Heart right ventricle (tissue), 16 donors: ENCODE results near the gene S100A2. TPM values are rescaled to one million over a fixed set of nuclear protein-coding genes. Genes with fewer than 3 reads are reported as not detected.

Source experiments
- ATAC-seq, 8 donors: fragments of 200-7000 bp; cut with Tn5 transposase; one replicate each; pipeline ENCODE4 v1.9.1; 2020; ENCODE audit warnings: mild to moderate bottlenecking in 8 of 8, moderate library complexity in 8 of 8, moderate number of reproducible peaks in 1 of 8
- DNase-seq, 2 donors: peaks; one replicate each; pipeline ENCODE4 v3.0.0-alpha.2; 2020
- H3K27ac ChIP-seq, 10 donors: fragments of 200-600 bp; sonication (generic) in 2 of 10; one replicate each; pipeline versions ENCODE4 v1.5.0 to v1.8.0; 2020 to 2022; ENCODE audit warnings: mild to moderate bottlenecking in 3 of 10
- H3K27me3 ChIP-seq, 7 donors: fragments of 200-600 bp; one replicate each; pipeline ENCODE4 v1.8.0; 2021 to 2022; ENCODE audit warnings: mild to moderate bottlenecking in 2 of 7
- H3K36me3 ChIP-seq, 9 donors: fragments of 200-600 bp; sonication (generic) in 1 of 9; one replicate each; pipeline versions ENCODE4 v1.5.0 to v1.8.0; 2020 to 2022; ENCODE audit warnings: mild to moderate bottlenecking in 2 of 9
- H3K4me1 ChIP-seq, 9 donors: fragments of 200-600 bp; sonication (generic) in 1 of 9; one replicate each; pipeline versions ENCODE4 v1.5.0 to v1.8.0; 2020 to 2022; ENCODE audit warnings: mild to moderate bottlenecking in 4 of 9
- H3K4me3 ChIP-seq, 10 donors: fragments of 200-600 bp; sonication (generic) in 2 of 10; one replicate each; pipeline versions ENCODE4 v1.5.0 to v1.8.0; 2020 to 2022; ENCODE audit warnings: mild to moderate bottlenecking in 7 of 10, moderate library complexity in 2 of 10
- H3K9me3 ChIP-seq, 11 donors: fragments of 200-600 bp in 10 of 11; sonication (generic) in 2 of 11; one replicate each; pipeline versions ENCODE4 v1.5.0 to v1.8.0; 2013 to 2022; ENCODE audit warnings: mild to moderate bottlenecking in 2 of 11, control low read depth in 1 of 11, moderate library complexity in 1 of 11
- WGBS, 2 donors: extraction: QIAGEN DNeasy Blood & Tissue Kit; methylation state at CpG; one replicate each; pipeline ENCODE4 v1.1.7; 2013; ENCODE audit warnings: inconsistent platforms in 1 of 2; 5-methylcytosine and 5-hydroxymethylcytosine counted together
- intact Hi-C, 10 donors: fragments of 100-400 bp; cut with DNase I; formaldehyde crosslinking; loops; one replicate each; pipeline versions ENCODE4 v1.11.1 to v1.14.2; 2022
- polyA plus RNA-seq, 2 donors: library from polyadenylated mRNA; stranded (reverse); fragments of 200-250 nt; gene quantifications; one replicate each; pipeline ENCODE4 v1.2.3, GENCODE V29; 2013
- total RNA-seq, 10 donors: library from RNA; stranded (reverse); fragmentation: NEBNext Ultra II Directional in 3 of 10; extraction: Animal tissue kit (Norgen Biotek cat#: 25700) in 3 of 10; gene quantifications; one replicate each; pipeline versions ENCODE4 v1.2.1 to v1.2.4, GENCODE V29; 2021 to 2023
- TF ChIP-seq, protein P1 (sequence below), 9 donors: fragments of 200-600 bp; sonication (generic) in 2 of 9; IDR thresholded peaks; one replicate each; pipeline versions ENCODE4 v1.5.0 to v1.8.0; 2021 to 2022; ENCODE audit warnings: antibody characterized with exemption in 9 of 9, mild to moderate bottlenecking in 5 of 9, moderate library complexity in 1 of 9
- donor health status: Arrhythmogenic right ventricular cardiomyopathy.
- donor health status: ischemic (EF 13 %, LVEDD 7.1; RV severe dilation, severe dysfunction).
- donor health status: healthy with polysubstance abuse.
- donor health status: DM: no; HTN: yes; CAD: no.
- donor health status: DM: no; HTN: no; CAD: no.
- donor health status: ischemic (EF 25% LVEDD 6.9; RV normal size, moderate dysfunction).
- donor health status: ischemic (EF 25% LVEDD 5.7; RV mildly dilated, moderate dysfunction).
- donor health status: healthy.
- donor health status: DM: yes; HTN: yes; CAD: no.
- donor health status: Ischemic cardiomyopathy.
- donor health status: ischemic (EF 35%, LVEDD 5.7; RV mildly dilated, moderate dysfunction).
- donor health status: nonischemic (EF 11% LVEDD 7.7; RV severe dilation, severe dysfunction).
- donor health status: DM: yes; HTN: yes; CAD: no.
- donor health status: PGD.
- donor health status: ischemic (EF 29% LVEDD 5.4; RV normal size, mild dysfunction).
- donor health status: nonischemic (EF 23%, LVEDD 6.1; RV moderate dilation, normal function).

S100A2 gene
- total and polyA plus RNA-seq, 12 donors: 1.2 to 7.4 (median 3.1) TPM; not detected in 1

DNA sequence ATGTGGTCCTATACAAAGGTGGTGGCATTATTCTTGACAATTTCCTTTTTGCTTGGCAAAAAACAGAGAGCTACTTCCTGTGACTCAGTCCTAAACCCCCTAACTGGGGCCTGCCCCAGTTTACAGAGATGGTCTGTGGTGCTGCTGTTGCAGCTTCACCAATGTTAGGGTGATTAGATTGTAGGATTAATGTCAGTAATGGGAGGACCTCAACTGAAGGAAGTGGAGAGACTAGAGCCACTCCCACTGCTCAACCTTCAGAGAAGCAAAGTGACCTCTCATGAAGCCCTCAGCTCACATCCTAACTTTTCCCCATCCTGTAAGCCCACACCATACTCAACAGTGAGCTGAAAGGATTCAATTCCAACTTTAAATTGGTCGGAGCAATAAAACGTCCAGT, 33.5 kb downstream of the S100A2 start:
- no peaks in the 10 kb centered on the region for H3K27me3 ChIP-seq
- ATAC-seq: no peak
- peaks cover 3 to 52% (median 35%) of the 10 kb centered on the region in 9 donors for H3K4me1 ChIP-seq
- H3K27ac ChIP-seq: peak overlapping the region in 4 of 10 donors; percentile 96 to 99 (median 98)
- intact Hi-C loops: loop anchor here in 6 of 10 donors (2.0 to 10.0 kb wide), 4 partner anchors 35 to 83 kb away; partner anchors contain the start of genes S100A2 (in 3 of the 6), S100A16 (in 2 of the 6) and S100A14 (in 1 of the 6)
- no peaks in the 10 kb centered on the region for H3K9me3 ChIP-seq
- WGBS, 2 donors: 90 to 92% methylated on average over 2 of the region's 2 CpGs
- TF ChIP-seq, protein P1, sequence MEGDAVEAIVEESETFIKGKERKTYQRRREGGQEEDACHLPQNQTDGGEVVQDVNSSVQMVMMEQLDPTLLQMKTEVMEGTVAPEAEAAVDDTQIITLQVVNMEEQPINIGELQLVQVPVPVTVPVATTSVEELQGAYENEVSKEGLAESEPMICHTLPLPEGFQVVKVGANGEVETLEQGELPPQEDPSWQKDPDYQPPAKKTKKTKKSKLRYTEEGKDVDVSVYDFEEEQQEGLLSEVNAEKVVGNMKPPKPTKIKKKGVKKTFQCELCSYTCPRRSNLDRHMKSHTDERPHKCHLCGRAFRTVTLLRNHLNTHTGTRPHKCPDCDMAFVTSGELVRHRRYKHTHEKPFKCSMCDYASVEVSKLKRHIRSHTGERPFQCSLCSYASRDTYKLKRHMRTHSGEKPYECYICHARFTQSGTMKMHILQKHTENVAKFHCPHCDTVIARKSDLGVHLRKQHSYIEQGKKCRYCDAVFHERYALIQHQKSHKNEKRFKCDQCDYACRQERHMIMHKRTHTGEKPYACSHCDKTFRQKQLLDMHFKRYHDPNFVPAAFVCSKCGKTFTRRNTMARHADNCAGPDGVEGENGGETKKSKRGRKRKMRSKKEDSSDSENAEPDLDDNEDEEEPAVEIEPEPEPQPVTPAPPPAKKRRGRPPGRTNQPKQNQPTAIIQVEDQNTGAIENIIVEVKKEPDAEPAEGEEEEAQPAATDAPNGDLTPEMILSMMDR (IDR thresholded peaks at IDR 0.05): no peak
- H3K36me3 ChIP-seq: peaks cover 0 to 9% (median 0%) of the 10 kb centered on the region in 9 donors
- H3K4me3 ChIP-seq: no peak overlapping the region
- no peak for DNase-seq

DNA sequence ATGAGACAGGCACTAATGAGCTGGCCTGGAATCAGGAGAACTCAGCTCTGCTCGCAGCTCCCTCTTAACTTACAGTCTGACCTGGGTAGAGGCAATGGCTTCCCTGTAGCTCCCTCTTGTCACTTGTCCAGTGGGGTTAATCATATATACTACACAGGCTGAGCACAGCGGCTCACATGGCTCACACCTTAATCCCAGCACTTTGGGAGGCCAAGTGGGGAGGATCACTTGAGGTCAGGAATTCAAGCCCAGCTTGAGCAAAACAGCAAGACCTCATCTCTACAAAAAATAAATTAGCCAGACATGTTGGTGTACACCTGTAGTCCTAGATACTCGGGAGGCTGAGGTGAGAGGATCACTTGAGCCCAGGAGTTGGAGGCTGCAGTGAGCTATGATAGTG, 34.0 kb downstream of the S100A2 start:
- Histone ChIP-seq H3K27me3 (no peaks in the 10 kb centered on the region), H3K27ac (peak overlapping the region in 2 of 10 donors; percentile 99), H3K4me3 (no peak overlapping the region), H3K36me3 (peaks cover 0 to 9% (median 0%) of the 10 kb centered on the region in 9 donors), H3K4me1 (peaks cover 3 to 49% (median 34%) of the 10 kb centered on the region in 9 donors), H3K9me3 (no peaks in the 10 kb centered on the region)
- intact Hi-C loops: loop anchor here in 6 of 10 donors (2.0 to 10.0 kb wide), 4 partner anchors 36 to 83 kb away; partner anchors contain the start of genes S100A2 (in 3 of the 6), S100A16 (in 2 of the 6) and S100A14 (in 1 of the 6)
- no peak for DNase-seq
- TF ChIP-seq, protein P1 (IDR thresholded peaks at IDR 0.05): no peak
- ATAC-seq: no peak
- WGBS, 2 donors: 93 to 95% methylated on average over 3 of the region's 3 CpGs

DNA sequence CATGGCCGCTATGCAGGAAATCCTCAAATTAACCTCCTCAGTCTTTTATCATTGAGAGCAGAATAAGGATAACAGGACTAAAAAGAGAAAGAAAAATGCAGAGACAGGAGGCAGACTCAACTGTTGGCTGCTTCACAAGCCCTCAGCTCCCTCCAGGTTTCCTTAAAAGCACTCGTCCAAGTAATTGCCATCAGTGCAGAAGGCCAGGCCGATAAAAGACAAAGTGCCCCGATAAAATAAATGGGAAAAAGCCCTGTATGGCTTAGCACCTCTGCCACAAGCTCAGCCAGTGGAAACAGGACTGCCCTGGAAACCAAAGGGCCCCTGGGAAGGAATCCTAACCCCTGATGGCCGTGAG, 38.0 kb downstream of the S100A2 start:
- WGBS, 2 donors: 88 to 95% methylated on average over 5 of the region's 5 CpGs
- H3K27ac ChIP-seq: no peak overlapping the region

DNA sequence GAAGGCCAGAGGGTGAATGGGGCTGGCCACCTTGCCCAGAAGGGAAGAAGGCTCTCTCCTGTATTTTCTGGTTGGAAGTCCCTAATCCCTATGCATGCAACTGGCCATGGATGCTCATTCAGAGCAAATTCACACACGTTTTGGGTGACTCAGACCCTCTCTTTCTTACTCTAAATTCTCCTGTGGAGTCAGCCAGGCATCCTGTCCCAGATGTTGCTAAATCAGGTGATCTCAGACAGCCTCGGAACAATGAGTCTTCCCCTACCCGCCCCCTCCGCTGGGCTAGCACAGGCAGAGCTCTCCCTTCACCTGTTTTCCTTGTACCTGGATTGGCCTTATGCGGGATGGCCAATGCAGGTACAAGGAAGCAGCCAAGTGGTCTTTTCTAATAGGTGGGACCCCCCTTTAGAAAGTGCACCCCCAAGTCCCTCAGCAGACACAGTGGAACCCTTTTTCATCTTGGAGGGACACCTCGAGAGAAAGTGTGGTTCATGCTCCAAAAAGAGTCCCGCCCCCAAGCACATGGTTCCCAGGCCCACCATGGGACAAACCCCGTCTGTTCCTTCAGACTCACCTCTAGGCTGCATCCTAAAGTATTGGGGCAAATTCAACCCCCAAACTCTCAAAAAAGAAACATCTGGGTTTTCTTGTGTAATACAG, 38.5 kb downstream of the S100A2 start:
- peaks cover 0 to 24% (median 17%) of the 10 kb centered on the region in 9 donors for H3K4me1 ChIP-seq
- H3K36me3 ChIP-seq: no peaks in the 10 kb centered on the region
- WGBS, 2 donors: 90 to 91% methylated on average over 8 of the region's 8 CpGs
- no peak overlapping the region for H3K27ac ChIP-seq
- TF ChIP-seq, protein P1 (IDR thresholded peaks at IDR 0.05): no peak
- DNase-seq: no peak
- intact Hi-C loops: no loop called here
- H3K27me3 ChIP-seq: no peaks in the 10 kb centered on the region
- no peak overlapping the region for H3K4me3 ChIP-seq
- no peaks in the 10 kb centered on the region for H3K9me3 ChIP-seq
- no peak for ATAC-seq

More for the DNA sequence above, 38.0 kb downstream of the S100A2 start:
- intact Hi-C loops: no loop called here
- Histone ChIP-seq H3K36me3 (no peaks in the 10 kb centered on the region), H3K9me3 (no peaks in the 10 kb centered on the region), H3K4me3 (no peak overlapping the region), H3K4me1 (peaks cover 0 to 29% (median 20%) of the 10 kb centered on the region in 9 donors), H3K27me3 (no peaks in the 10 kb centered on the region)
- no peak for DNase-seq
- TF ChIP-seq, protein P1 (IDR thresholded peaks at IDR 0.05): no peak
- ATAC-seq: no peak
